Ascending aorta (tissue), 2 donors: ENCODE measurements around the gene ANKRD31. TPM values are rescaled to one million over a fixed set of nuclear protein-coding genes. Genes with fewer than 3 reads are reported as not detected.
"Not testable (repeated sequence)": the region's sequence is repeated elsewhere in the genome, so short reads cannot be mapped to it uniquely, and the experiment has no call there.

Experiments
- DNase-seq, 2 donors: peaks; one replicate each; pipeline ENCODE4 v3.0.0-alpha.2; 2019; ENCODE audit warnings: low spot score in 2 of 2
- H3K27ac ChIP-seq, 2 donors: fragments of 200-600 bp; sonication (generic); one replicate each; pipeline ENCODE4 v1.5.1; 2016 to 2017; ENCODE audit warnings: mild to moderate bottlenecking in 1 of 2
- H3K27me3 ChIP-seq: fragments of 200-600 bp; sonication (generic); one replicate; pipeline ENCODE4 v1.5.1; 2017
- H3K36me3 ChIP-seq, 2 donors: fragments of 200-600 bp; sonication (generic); one replicate each; pipeline ENCODE4 v1.5.1; 2016
- H3K4me1 ChIP-seq, 2 donors: fragments of 200-600 bp; sonication (generic); one replicate each; pipeline ENCODE4 v1.5.1; 2016 to 2017; ENCODE audit warnings: mild to moderate bottlenecking in 1 of 2
- H3K4me3 ChIP-seq, 2 donors: fragments of 200-600 bp; sonication (generic); one replicate each; pipeline ENCODE4 v1.5.1; 2016 to 2017; ENCODE audit warnings: mild to moderate bottlenecking in 1 of 2
- H3K9me3 ChIP-seq, 2 donors: fragments of 200-600 bp; sonication (generic); one replicate each; pipeline ENCODE4 v1.5.1; 2016
- CTCF ChIP-seq, 3 experiments: fragments of 200-600 bp in 2 of 3; fragments of 450-650 bp in 1 of 3; sonication (generic) in 2 of 3; IDR thresholded peaks; one replicate each; pipeline ENCODE4 v1.5.1; 2016 to 2019; ENCODE audit warnings: antibody characterized with exemption in 3 of 3, mild to moderate bottlenecking in 1 of 3, moderate library complexity in 1 of 3
- intact Hi-C: fragments of 100-400 bp; cut with DNase I; formaldehyde crosslinking; loops from one replicate; pipeline ENCODE4 v1.15.1; 2023
- total RNA-seq: library from RNA; depleted of rRNA; stranded (reverse); fragments of >200 nt; gene quantifications from one replicate; pipeline ENCODE4 v1.1.0, GENCODE V29; 2016

The ANKRD31 gene
- total RNA-seq, 1 donor from 2014 or later = not detected

GRCh38 chr5:75279321-75279720 lies 42.6 kb upstream of the ANKRD31 start:
- no peak for DNase-seq
- intact Hi-C loops = no loop called here
- H3K4me1 ChIP-seq = no peaks in the 10 kb centered on the region
- H3K9me3 ChIP-seq = no peaks in the 10 kb centered on the region
- H3K36me3 ChIP-seq = no peaks in the 10 kb centered on the region
- H3K27ac ChIP-seq = no peak overlapping the region
- no peak overlapping the region for H3K4me3 ChIP-seq
- H3K27me3 ChIP-seq = no peaks in the 10 kb centered on the region
- no peak for TF ChIP-seq CTCF (IDR thresholded peaks at IDR 0.05)

GRCh38 chr5:75277463-75277862 lies 40.8 kb upstream of the ANKRD31 start:
- Histone ChIP-seq H3K27ac (no peak overlapping the region), H3K9me3 (no peaks in the 10 kb centered on the region), H3K4me3 (no peak overlapping the region), H3K27me3 (no peaks in the 10 kb centered on the region), H3K36me3 (no peaks in the 10 kb centered on the region), H3K4me1 (no peaks in the 10 kb centered on the region)
- no peak for TF ChIP-seq CTCF (IDR thresholded peaks at IDR 0.05)
- intact Hi-C loops = no loop called here
- DNase-seq = no peak

GRCh38 chr5:75275756-75276155 lies 39.1 kb upstream of the ANKRD31 start:
- H3K27me3 ChIP-seq = no peaks in the 10 kb centered on the region
- H3K4me1 ChIP-seq = no peaks in the 10 kb centered on the region
- H3K36me3 ChIP-seq = no peaks in the 10 kb centered on the region
- H3K4me3 ChIP-seq = no peak overlapping the region
- H3K27ac ChIP-seq = no peak overlapping the region
- TF ChIP-seq CTCF (IDR thresholded peaks at IDR 0.05) = no peak
- intact Hi-C loops = no loop called here
- H3K9me3 ChIP-seq = no peaks in the 10 kb centered on the region
- no peak for DNase-seq

- Histone ChIP-seq H3K27me3 (no peaks in the 10 kb centered on the region), H3K4me1 (no peaks in the 10 kb centered on the region), H3K4me3 (no peak overlapping the region), H3K27ac (no peak overlapping the region), H3K9me3 (no peaks in the 10 kb centered on the region), H3K36me3 (no peaks in the 10 kb centered on the region)
- no peak for TF ChIP-seq CTCF (IDR thresholded peaks at IDR 0.05)
- no peak for DNase-seq
- intact Hi-C loops = no loop called here
Measured at GRCh38 chr5:75275147-75275546, 38.5 kb upstream of the ANKRD31 start.

DNA sequence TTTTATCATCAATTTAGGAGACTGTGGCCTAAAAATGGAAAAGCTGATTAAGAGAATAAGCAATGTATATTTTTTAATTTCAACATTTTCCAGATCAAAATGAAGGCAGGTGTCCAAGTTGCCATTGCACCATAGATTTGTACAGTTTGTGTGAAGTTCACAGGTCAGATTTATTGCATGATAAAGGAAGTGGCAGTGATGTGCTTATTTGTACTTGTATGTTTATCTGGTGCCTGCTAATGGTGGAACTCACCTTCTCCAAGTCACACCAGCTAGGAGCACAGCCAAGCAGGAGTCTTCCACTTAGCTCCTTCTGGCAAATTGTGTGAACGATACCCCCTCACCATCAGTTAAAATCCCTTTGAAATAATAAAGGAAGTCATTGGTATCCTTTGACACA lies 37.8 kb upstream of the ANKRD31 start:
- no peaks in the 10 kb centered on the region for H3K9me3 ChIP-seq
- no peak overlapping the region for H3K27ac ChIP-seq
- no peak overlapping the region for H3K4me3 ChIP-seq
- H3K36me3 ChIP-seq = no peaks in the 10 kb centered on the region
- no peaks in the 10 kb centered on the region for H3K4me1 ChIP-seq
- no peaks in the 10 kb centered on the region for H3K27me3 ChIP-seq
- no peak for TF ChIP-seq CTCF (IDR thresholded peaks at IDR 0.05)
- no peak for DNase-seq
- intact Hi-C loops = no loop called here

- H3K9me3 ChIP-seq, H3K4me3 ChIP-seq, intact Hi-C loops, H3K4me1 ChIP-seq, H3K27me3 ChIP-seq, DNase-seq, H3K27ac ChIP-seq, H3K36me3 ChIP-seq: not testable (repeated sequence)
Measured at GRCh38 chr5:75270605-75271004, 33.9 kb upstream of the ANKRD31 start.
